Dendritic cell treated with granulocyte-macrophage colony-stimulating factor and Interleukin-4, amounts not matched to agents 40 ng/mL and 50 ng/mL, for 4 days (primary cell): ENCODE results near the gene BANP.
"Not testable (repeated sequence)": the region's sequence is repeated elsewhere in the genome, so short reads cannot be mapped to it uniquely, and the experiment has no call there.

Experiments
- H3K27ac Mint-ChIP-seq: one replicate; pipeline ENCODE4 v1.8.0; 2022; ENCODE audit warnings: mild to moderate bottlenecking, mixed read lengths
- H3K27me3 Mint-ChIP-seq: one replicate; pipeline ENCODE4 v1.8.0; 2022; ENCODE audit warnings: mild to moderate bottlenecking, mixed read lengths
- H3K36me3 Mint-ChIP-seq: one replicate; pipeline ENCODE4 v1.8.0; 2022; ENCODE audit warnings: low read depth, mixed read lengths
- H3K4me1 Mint-ChIP-seq: one replicate; pipeline ENCODE4 v1.8.0; 2022; ENCODE audit warnings: low read depth, mixed read lengths
- H3K4me3 Mint-ChIP-seq: one replicate; pipeline ENCODE4 v1.8.0; 2022; ENCODE audit warnings: mild to moderate bottlenecking, moderate library complexity, mixed read lengths
- H3K9me3 Mint-ChIP-seq: one replicate; pipeline ENCODE4 v1.8.0; 2022; ENCODE audit warnings: mixed read lengths
- intact Hi-C: fragments of 100-400 bp; cut with micrococcal nuclease; formaldehyde crosslinking; loops from one replicate; pipeline ENCODE4 v1.15.0; 2022

The BANP gene

GRCh38 chr16:88090377-88091175 lies 139.3 kb downstream of the BANP start:
- peaks cover 30% of the 10 kb centered on the region for H3K4me1 Mint-ChIP-seq
- H3K4me3 Mint-ChIP-seq, H3K27ac Mint-ChIP-seq, H3K9me3 Mint-ChIP-seq, intact Hi-C loops, H3K36me3 Mint-ChIP-seq: not testable (repeated sequence)
- peaks cover 62% of the 10 kb centered on the region for H3K27me3 Mint-ChIP-seq

- H3K4me3 Mint-ChIP-seq, intact Hi-C loops, H3K27ac Mint-ChIP-seq, H3K36me3 Mint-ChIP-seq: not testable (repeated sequence)
- Mint-ChIP-seq H3K27me3 (peaks cover 58% of the 10 kb centered on the region), H3K4me1 (peaks cover 30% of the 10 kb centered on the region), H3K9me3 (peaks cover 12% of the 10 kb centered on the region)
These were observed 140.2 kb downstream of the BANP start for GRCh38 chr16:88091221-88091971.

GRCh38 chr16:88091972-88092302 lies 140.7 kb downstream of the BANP start:
- Mint-ChIP-seq H3K4me1 (peaks cover 30% of the 10 kb centered on the region), H3K9me3 (peaks cover 18% of the 10 kb centered on the region), H3K27me3 (peaks cover 56% of the 10 kb centered on the region)
- H3K4me3 Mint-ChIP-seq, H3K27ac Mint-ChIP-seq, H3K36me3 Mint-ChIP-seq, intact Hi-C loops: not testable (repeated sequence)

GRCh38 chr16:88092791-88093555 lies 141.7 kb downstream of the BANP start:
- H3K4me3 Mint-ChIP-seq, intact Hi-C loops, H3K27ac Mint-ChIP-seq, H3K36me3 Mint-ChIP-seq: not testable (repeated sequence)
- peaks cover 56% of the 10 kb centered on the region for H3K27me3 Mint-ChIP-seq
- peaks cover 21% of the 10 kb centered on the region for H3K9me3 Mint-ChIP-seq
- peaks cover 25% of the 10 kb centered on the region for H3K4me1 Mint-ChIP-seq

- Mint-ChIP-seq H3K4me1 (peaks cover 23% of the 10 kb centered on the region), H3K9me3 (peaks cover 21% of the 10 kb centered on the region), H3K27me3 (peaks cover 57% of the 10 kb centered on the region)
- H3K4me3 Mint-ChIP-seq, intact Hi-C loops, H3K27ac Mint-ChIP-seq, H3K36me3 Mint-ChIP-seq: not testable (repeated sequence)
These were observed 142.5 kb downstream of the BANP start for GRCh38 chr16:88093556-88094252.

GRCh38 chr16:88094253-88094575 lies 143.0 kb downstream of the BANP start:
- peaks cover 18% of the 10 kb centered on the region for H3K4me1 Mint-ChIP-seq
- H3K4me3 Mint-ChIP-seq, H3K36me3 Mint-ChIP-seq, intact Hi-C loops, H3K27ac Mint-ChIP-seq: not testable (repeated sequence)
- peaks cover 21% of the 10 kb centered on the region for H3K9me3 Mint-ChIP-seq
- peaks cover 58% of the 10 kb centered on the region for H3K27me3 Mint-ChIP-seq

- intact Hi-C loops, H3K4me3 Mint-ChIP-seq, H3K27ac Mint-ChIP-seq, H3K36me3 Mint-ChIP-seq: not testable (repeated sequence)
- peaks cover 12% of the 10 kb centered on the region for H3K4me1 Mint-ChIP-seq
- peaks cover 21% of the 10 kb centered on the region for H3K9me3 Mint-ChIP-seq
- H3K27me3 Mint-ChIP-seq, result peaks cover 61% of the 10 kb centered on the region
These were observed 143.7 kb downstream of the BANP start for GRCh38 chr16:88094900-88095299.

GRCh38 chr16:88096659-88097058 lies 145.4 kb downstream of the BANP start:
- H3K27ac Mint-ChIP-seq, H3K4me1 Mint-ChIP-seq, H3K4me3 Mint-ChIP-seq, H3K36me3 Mint-ChIP-seq, intact Hi-C loops: not testable (repeated sequence)
- Mint-ChIP-seq H3K9me3 (peaks cover 21% of the 10 kb centered on the region), H3K27me3 (peaks cover 64% of the 10 kb centered on the region)

GRCh38 chr16:88098731-88099562 lies 147.7 kb downstream of the BANP start:
- H3K27ac Mint-ChIP-seq, intact Hi-C loops: not testable (repeated sequence)

GRCh38 chr16:88099563-88099890 lies 148.3 kb downstream of the BANP start:
- Mint-ChIP-seq H3K27me3 (peaks cover 65% of the 10 kb centered on the region), H3K9me3 (peaks cover 21% of the 10 kb centered on the region), H3K4me3 (no peak overlapping the region), H3K4me1 (peaks cover 5% of the 10 kb centered on the region), H3K36me3 (no peaks in the 10 kb centered on the region), H3K27ac (no peak overlapping the region)
- intact Hi-C loops, result no loop called here

More at GRCh38 chr16:88098731-88099562, 147.7 kb downstream of the BANP start:
- peaks cover 66% of the 10 kb centered on the region for H3K27me3 Mint-ChIP-seq
- H3K36me3 Mint-ChIP-seq, H3K4me3 Mint-ChIP-seq, H3K4me1 Mint-ChIP-seq: not testable (repeated sequence)
- peaks cover 21% of the 10 kb centered on the region for H3K9me3 Mint-ChIP-seq

GRCh38 chr16:88099956-88100355 lies 148.7 kb downstream of the BANP start:
- H3K9me3 Mint-ChIP-seq, result peaks cover 21% of the 10 kb centered on the region

GRCh38 chr16:88100801-88101622 lies 149.8 kb downstream of the BANP start:
- H3K4me3 Mint-ChIP-seq, H3K4me1 Mint-ChIP-seq, H3K27ac Mint-ChIP-seq, H3K36me3 Mint-ChIP-seq, intact Hi-C loops: not testable (repeated sequence)
- peaks cover 74% of the 10 kb centered on the region for H3K27me3 Mint-ChIP-seq
- peaks cover 12% of the 10 kb centered on the region for H3K9me3 Mint-ChIP-seq

More at GRCh38 chr16:88099956-88100355, 148.7 kb downstream of the BANP start:
- H3K4me3 Mint-ChIP-seq, H3K36me3 Mint-ChIP-seq, H3K4me1 Mint-ChIP-seq, H3K27ac Mint-ChIP-seq, intact Hi-C loops: not testable (repeated sequence)
- peaks cover 68% of the 10 kb centered on the region for H3K27me3 Mint-ChIP-seq
